H9 (cell line): ENCODE measurements around the gene CACNB2. TPM values are rescaled to one million over a fixed set of nuclear protein-coding genes. Genes with fewer than 3 reads are reported as not detected.

ENCODE experiments used
- DNase-seq: peaks from one replicate; pipeline ENCODE4 v3.0.0-alpha.2; 2017
- H2AFZ ChIP-seq: one replicate; pipeline ENCODE4 v1.6.1; 2013; ENCODE audit warnings: mild to moderate bottlenecking, low read length, control low read depth, moderate library complexity
- H2AK5ac ChIP-seq: 2 replicates; pipeline ENCODE4 v1.6.1; 2013; ENCODE audit warnings: low read length, control low read depth, mixed read lengths; ENCODE audit not compliant: insufficient read length
- H2BK120ac ChIP-seq: one replicate; pipeline ENCODE4 v1.6.1; 2013; ENCODE audit warnings: low read depth, mild to moderate bottlenecking, low read length, control low read depth, inconsistent platforms; ENCODE audit not compliant: poor library complexity, severe bottlenecking
- H2BK12ac ChIP-seq: 2 replicates; pipeline ENCODE4 v1.6.1; 2013; ENCODE audit warnings: low read length, control low read depth, mixed read lengths, low read depth; ENCODE audit not compliant: insufficient read length
- H2BK15ac ChIP-seq: 2 replicates; pipeline ENCODE4 v1.6.1; 2013; ENCODE audit warnings: low read depth, low read length, control low read depth
- H2BK20ac ChIP-seq: one replicate; pipeline ENCODE4 v1.6.1; 2013; ENCODE audit warnings: low read depth, mild to moderate bottlenecking, low read length, control low read depth, inconsistent platforms; ENCODE audit not compliant: poor library complexity, severe bottlenecking
- H2BK5ac ChIP-seq: 2 replicates; pipeline ENCODE4 v1.6.1; 2013; ENCODE audit warnings: low read length, control low read depth, mixed read lengths; ENCODE audit not compliant: insufficient read length
- H3K14ac ChIP-seq: 2 replicates; pipeline ENCODE4 v1.6.1; 2013; ENCODE audit warnings: low read length, control low read depth; ENCODE audit not compliant: insufficient read depth
- H3K18ac ChIP-seq: 2 replicates; pipeline ENCODE4 v1.6.1; 2013; ENCODE audit warnings: low read depth, mild to moderate bottlenecking, mixed read lengths, low read length, control low read depth; ENCODE audit not compliant: insufficient read length
- H3K23ac ChIP-seq: 2 replicates; pipeline ENCODE4 v1.6.1; 2013; ENCODE audit warnings: low read length, control low read depth, mixed read lengths, low read depth; ENCODE audit not compliant: insufficient read length
- H3K23me2 ChIP-seq: 2 replicates; pipeline ENCODE4 v1.6.1; 2013; ENCODE audit warnings: low read depth, mild to moderate bottlenecking, mixed read lengths, low read length, control low read depth; ENCODE audit not compliant: insufficient read length, poor library complexity, severe bottlenecking
- H3K27ac ChIP-seq: 2 replicates; pipeline ENCODE4 v1.5.1; 2013; ENCODE audit warnings: low read length, control low read depth, mixed read lengths, low read depth; ENCODE audit not compliant: insufficient read length
- H3K27me3 ChIP-seq: 2 replicates; pipeline ENCODE4 v1.6.1; 2013; ENCODE audit warnings: low read length, control low read depth, inconsistent platforms; ENCODE audit not compliant: insufficient read depth
- H3K4ac ChIP-seq: 2 replicates; pipeline ENCODE4 v1.6.1; 2013; ENCODE audit warnings: low read depth, mild to moderate bottlenecking, control low read depth, inconsistent platforms, low read length, moderate library complexity
- H3K4me1 ChIP-seq: 2 replicates; pipeline ENCODE4 v1.6.1; 2013; ENCODE audit warnings: low read length, control low read depth, inconsistent platforms; ENCODE audit not compliant: insufficient read depth
- H3K4me2 ChIP-seq: 2 replicates; pipeline ENCODE4 v1.6.1; 2013; ENCODE audit warnings: low read length, control low read depth, mixed read lengths; ENCODE audit not compliant: insufficient read length, insufficient read depth
- H3K56ac ChIP-seq: 2 replicates; pipeline ENCODE4 v1.6.1; 2013; ENCODE audit warnings: low read depth, mild to moderate bottlenecking, mixed read lengths, low read length, control low read depth; ENCODE audit not compliant: insufficient read length
- H3K79me1 ChIP-seq: 2 replicates; pipeline ENCODE4 v1.6.1; 2013; ENCODE audit warnings: low read depth, mild to moderate bottlenecking, moderate library complexity, low read length, control low read depth, inconsistent platforms; ENCODE audit not compliant: insufficient read depth, poor library complexity, severe bottlenecking
- H3K79me2 ChIP-seq: 2 replicates; pipeline ENCODE4 v1.6.1; 2013; ENCODE audit warnings: low read length, control low read depth, inconsistent platforms; ENCODE audit not compliant: insufficient read depth
- H3K9ac ChIP-seq: 2 replicates; pipeline ENCODE4 v1.6.1; 2013; ENCODE audit warnings: low read length, control low read depth, mixed read lengths; ENCODE audit not compliant: insufficient read length; ENCODE audit errors: extremely low read depth
- H3K9me3 ChIP-seq: one replicate; pipeline ENCODE4 v1.6.1; 2013; ENCODE audit warnings: low read depth, low read length, inconsistent platforms; ENCODE audit not compliant: control insufficient read depth
- H3T11ph ChIP-seq: one replicate; pipeline ENCODE4 v1.6.1; 2013; ENCODE audit warnings: mild to moderate bottlenecking, low read length, control low read depth, inconsistent platforms
- H4K20me1 ChIP-seq: one replicate; pipeline ENCODE4 v1.6.1; 2013; ENCODE audit not compliant: control insufficient read depth, insufficient read length, insufficient read depth
- H4K5ac ChIP-seq: 2 replicates; pipeline ENCODE4 v1.6.1; 2013; ENCODE audit warnings: low read depth, mild to moderate bottlenecking, mixed read lengths, low read length, control low read depth; ENCODE audit not compliant: insufficient read length
- H4K8ac ChIP-seq: replicated peaks from 2 replicates; pipeline ENCODE4 v1.6.1; 2013; ENCODE audit warnings: low read length, control low read depth, mixed read lengths, low read depth; ENCODE audit not compliant: insufficient read length
- H4K91ac ChIP-seq: 2 replicates; pipeline ENCODE4 v1.6.1; 2013; ENCODE audit warnings: low read depth, mild to moderate bottlenecking, moderate library complexity, mixed read lengths, low read length, control low read depth; ENCODE audit not compliant: insufficient read length
- H3K27ac Mint-ChIP-seq, 3 experiments: 2 replicates in 2 of 3; 3 replicates in 1 of 3; pipeline ENCODE4 v1.8.0; 2020 to 2021; ENCODE audit warnings: mixed read lengths in 3 of 3, mild to moderate bottlenecking in 1 of 3, moderate library complexity in 1 of 3
- H3K27me3 Mint-ChIP-seq: 2 replicates; pipeline ENCODE4 v1.8.0; 2021; ENCODE audit warnings: low read depth, mild to moderate bottlenecking, moderate library complexity, mixed read lengths
- H3K36me3 Mint-ChIP-seq, 3 experiments: 2 replicates in 2 of 3; 3 replicates in 1 of 3; pipeline ENCODE4 v1.8.0; 2020 to 2021; ENCODE audit warnings: low read depth in 3 of 3, mixed read lengths in 3 of 3; ENCODE audit not compliant: insufficient read depth in 1 of 3
- H3K4me1 Mint-ChIP-seq, 2 experiments: 2 replicates each; pipeline ENCODE4 v1.8.0; 2020; ENCODE audit warnings: mixed read lengths in 2 of 2
- H3K4me3 Mint-ChIP-seq, 2 experiments: 2 replicates in 1 of 2; 3 replicates in 1 of 2; pipeline ENCODE4 v1.8.0; 2020 to 2021; ENCODE audit warnings: mild to moderate bottlenecking in 2 of 2, mixed read lengths in 2 of 2, moderate library complexity in 1 of 2
- H3K9me3 Mint-ChIP-seq, 2 experiments: 2 replicates in 1 of 2; 3 replicates in 1 of 2; pipeline ENCODE4 v1.8.0; 2020; ENCODE audit warnings: mild to moderate bottlenecking in 2 of 2, mixed read lengths in 2 of 2, moderate library complexity in 1 of 2
- WGBS: extraction: QIAGEN DNeasy Blood & Tissue Kit; methylation state at CpG from one replicate; pipeline ENCODE4 v1.1.7; 2013; ENCODE audit warnings: missing lambda C conversion rate, low lambda C conversion rate, mixed read lengths; ENCODE audit not compliant: insufficient read length; ENCODE audit errors: extremely low coverage; 5-methylcytosine and 5-hydroxymethylcytosine counted together
- total RNA-seq: library from RNA; stranded (reverse); gene quantifications from 2 replicates; pipeline ENCODE4 v1.2.1, GENCODE V29; 2021
- TF ChIP-seq, protein P1 (sequence below): fragments of 200-600 bp; sonication (generic); conservative IDR thresholded peaks from 3 replicates; pipeline ENCODE4 v1.8.0; 2021; ENCODE audit warnings: antibody characterized with exemption, mild to moderate bottlenecking

Gene CACNB2
- total RNA-seq, 1 experiment from 2014 or later = 2.6 TPM

DNA sequence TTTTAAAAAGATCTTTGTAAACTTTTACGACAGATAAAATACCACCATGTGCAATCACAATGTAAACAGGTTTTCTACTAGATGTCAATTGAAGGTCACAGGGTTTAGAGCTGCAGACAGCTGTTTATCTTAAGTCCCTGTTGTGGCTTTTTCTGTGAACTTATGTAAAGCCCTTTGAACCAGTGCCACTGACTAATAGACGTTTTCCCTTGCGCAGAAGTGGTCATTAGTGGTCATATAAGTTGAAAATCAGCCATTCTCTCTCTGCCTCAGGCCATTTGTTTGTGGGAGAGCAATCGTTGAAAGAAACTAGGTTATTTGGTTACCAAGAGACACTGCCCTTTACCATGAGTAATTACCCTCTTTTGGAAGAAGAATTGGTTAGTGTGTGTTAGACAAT is 23.9 kb downstream of the CACNB2 start:
- Histone ChIP-seq H3K79me1 (no peaks in the 10 kb centered on the region), H2BK15ac (no peak overlapping the region), H3K9ac (no peak overlapping the region), H3K9me3 (no peaks in the 10 kb centered on the region), H2BK12ac (no peak overlapping the region), H3K79me2 (no peaks in the 10 kb centered on the region), H2AFZ (no peak overlapping the region), H2BK20ac (no peak overlapping the region), H3K4me1 (no peaks in the 10 kb centered on the region), H3T11ph (no peak overlapping the region), H4K5ac (no peak overlapping the region), H3K27ac (no peak overlapping the region), H3K56ac (no peak overlapping the region), H3K23ac (no peak overlapping the region), H3K4me2 (no peak overlapping the region), H2AK5ac (no peak overlapping the region), H3K4ac (no peak overlapping the region), H3K18ac (no peak overlapping the region), H3K23me2 (no peaks in the 10 kb centered on the region), H2BK5ac (no peak overlapping the region), H4K91ac (no peak overlapping the region), H3K14ac (no peak overlapping the region), H4K8ac (no peak overlapping the region), H2BK120ac (no peak overlapping the region), H3K27me3 (no peaks in the 10 kb centered on the region), H4K20me1 (no peaks in the 10 kb centered on the region)
- Mint-ChIP-seq H3K36me3 (no peaks in the 10 kb centered on the region), H3K9me3 (no peaks in the 10 kb centered on the region), H3K4me1 (no peaks in the 10 kb centered on the region), H3K27ac (no peak overlapping the region), H3K27me3 (no peaks in the 10 kb centered on the region), H3K4me3 (no peak overlapping the region)
- no peak for DNase-seq
- TF ChIP-seq, protein P1, sequence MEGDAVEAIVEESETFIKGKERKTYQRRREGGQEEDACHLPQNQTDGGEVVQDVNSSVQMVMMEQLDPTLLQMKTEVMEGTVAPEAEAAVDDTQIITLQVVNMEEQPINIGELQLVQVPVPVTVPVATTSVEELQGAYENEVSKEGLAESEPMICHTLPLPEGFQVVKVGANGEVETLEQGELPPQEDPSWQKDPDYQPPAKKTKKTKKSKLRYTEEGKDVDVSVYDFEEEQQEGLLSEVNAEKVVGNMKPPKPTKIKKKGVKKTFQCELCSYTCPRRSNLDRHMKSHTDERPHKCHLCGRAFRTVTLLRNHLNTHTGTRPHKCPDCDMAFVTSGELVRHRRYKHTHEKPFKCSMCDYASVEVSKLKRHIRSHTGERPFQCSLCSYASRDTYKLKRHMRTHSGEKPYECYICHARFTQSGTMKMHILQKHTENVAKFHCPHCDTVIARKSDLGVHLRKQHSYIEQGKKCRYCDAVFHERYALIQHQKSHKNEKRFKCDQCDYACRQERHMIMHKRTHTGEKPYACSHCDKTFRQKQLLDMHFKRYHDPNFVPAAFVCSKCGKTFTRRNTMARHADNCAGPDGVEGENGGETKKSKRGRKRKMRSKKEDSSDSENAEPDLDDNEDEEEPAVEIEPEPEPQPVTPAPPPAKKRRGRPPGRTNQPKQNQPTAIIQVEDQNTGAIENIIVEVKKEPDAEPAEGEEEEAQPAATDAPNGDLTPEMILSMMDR = no peak
- WGBS = no CpG with 5 or more reads among the region's 4 CpGs
